Measurements from ENCODE around the gene ARMCX5.

The ARMCX5 gene

DNA sequence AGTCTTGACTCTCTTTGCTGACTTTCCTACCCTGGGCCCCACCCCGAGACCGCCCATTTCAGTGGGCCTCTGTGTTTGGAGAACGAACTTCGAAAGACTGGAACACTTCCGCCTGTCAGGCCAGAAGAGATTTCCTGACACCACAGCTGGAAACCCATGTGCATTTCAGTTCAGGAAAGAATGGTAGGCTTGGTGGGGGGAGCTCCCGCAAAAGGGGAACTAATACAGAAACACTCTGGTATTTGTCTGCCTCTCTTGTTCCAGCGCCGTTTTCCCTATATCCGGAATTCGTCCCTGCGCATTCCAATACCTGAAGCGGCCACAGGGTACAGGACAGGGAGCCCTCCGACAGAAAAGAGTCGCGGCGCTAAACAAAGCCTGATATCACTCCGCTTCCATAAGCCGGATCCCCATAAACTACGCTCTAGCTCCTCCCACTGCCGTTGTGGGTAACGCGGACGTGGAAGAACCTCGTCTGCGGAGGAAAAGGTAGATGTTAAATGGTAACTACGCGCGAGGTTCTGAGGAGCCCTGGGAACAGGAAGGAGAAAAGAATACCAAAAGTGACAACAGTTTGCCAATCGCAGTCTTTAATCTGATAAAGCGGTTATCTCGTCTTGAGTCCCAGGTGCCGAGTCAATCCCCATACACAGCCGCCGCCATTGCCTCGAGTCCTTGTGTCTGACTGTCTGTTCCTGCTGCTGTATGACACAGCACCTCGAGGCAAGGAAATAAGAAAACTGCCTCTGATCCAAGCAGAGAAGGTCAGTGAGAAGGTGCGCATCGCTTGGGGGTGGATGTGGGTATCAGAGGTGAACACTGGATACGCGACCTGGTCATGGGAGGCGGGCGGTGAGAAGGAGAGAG is at the start of gene ARMCX5:
Gene ARMCX5 (plus strand): TSS at position 432 of the 867 bp plus-strand sequence. CDS start 2,627 bp downstream, outside the sequence.
- DNase-seq (ENCODE audit: low read depth) = peak; percentile 89

DNA sequence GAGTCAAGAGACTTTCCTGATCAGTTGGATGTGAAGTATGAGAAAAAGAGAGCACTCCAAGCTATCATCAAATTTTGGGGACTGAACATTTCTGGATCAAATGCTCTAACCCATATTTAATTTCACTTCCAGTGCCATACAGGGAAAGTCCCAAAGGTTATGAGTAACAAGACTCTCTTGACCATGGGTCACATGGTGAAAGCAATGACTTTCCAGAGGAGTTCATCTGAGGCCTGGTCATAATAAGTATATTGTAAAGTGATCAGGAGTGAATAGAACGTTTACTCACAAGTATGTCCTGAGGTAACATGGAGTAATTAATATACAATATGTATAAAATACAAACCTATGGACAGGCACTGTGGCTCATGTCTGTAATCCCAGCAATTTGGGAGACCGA is 40.7 kb upstream of the ARMCX5 start:
- DNase-seq (ENCODE audit: low read depth) = no peak

DNA sequence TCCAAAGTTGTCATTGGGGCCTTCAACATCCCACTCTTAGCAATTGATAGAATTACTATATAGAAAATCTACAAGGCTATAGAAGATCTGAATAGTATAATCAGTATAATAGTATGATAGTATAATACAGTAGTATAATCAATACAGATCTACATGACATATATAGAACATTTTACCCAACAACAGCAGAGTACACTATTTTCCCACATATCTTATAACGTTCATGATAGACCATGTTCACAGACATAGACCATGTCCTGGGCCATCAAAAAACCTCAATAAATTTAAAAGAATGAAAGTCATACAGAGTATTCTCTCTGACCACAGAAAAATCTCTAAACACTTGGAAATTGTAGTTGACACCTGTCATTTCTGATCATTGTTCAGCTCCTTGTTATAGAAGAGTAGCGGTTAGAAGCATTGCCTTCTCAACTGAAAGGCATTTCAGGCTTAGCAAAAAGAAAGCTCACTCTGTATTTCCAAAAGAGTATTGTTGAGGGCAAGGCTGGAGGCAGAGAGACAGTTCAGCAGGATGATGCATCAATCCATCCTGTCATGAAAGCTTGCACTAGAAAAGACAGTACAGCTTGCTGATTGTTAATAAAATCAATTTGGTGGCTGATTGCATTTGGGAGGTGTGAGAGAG is 38.8 kb upstream of the ARMCX5 start:
- DNase-seq (ENCODE audit: low read depth) = no peak

DNA sequence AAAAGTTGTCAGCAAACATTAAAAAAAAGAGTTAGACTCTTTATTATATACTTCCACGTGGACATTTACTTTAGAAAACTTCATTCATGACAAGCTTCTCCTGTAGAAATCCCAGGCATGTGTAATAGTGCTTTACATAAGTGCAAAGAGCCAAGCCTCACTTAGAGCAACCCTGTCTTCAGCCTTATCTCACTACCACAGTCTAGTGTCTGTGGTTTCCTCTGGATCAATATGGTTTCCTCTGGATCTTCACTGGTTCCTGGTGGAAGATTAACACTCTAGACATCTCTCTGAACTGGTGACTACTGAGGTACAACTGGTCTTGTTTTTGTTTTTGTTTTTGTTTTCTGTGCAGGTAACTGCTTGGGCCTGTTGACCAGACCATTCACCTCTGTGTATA is 18.4 kb upstream of the ARMCX5 start:
- DNase-seq (ENCODE audit: low read depth) = no peak

DNA sequence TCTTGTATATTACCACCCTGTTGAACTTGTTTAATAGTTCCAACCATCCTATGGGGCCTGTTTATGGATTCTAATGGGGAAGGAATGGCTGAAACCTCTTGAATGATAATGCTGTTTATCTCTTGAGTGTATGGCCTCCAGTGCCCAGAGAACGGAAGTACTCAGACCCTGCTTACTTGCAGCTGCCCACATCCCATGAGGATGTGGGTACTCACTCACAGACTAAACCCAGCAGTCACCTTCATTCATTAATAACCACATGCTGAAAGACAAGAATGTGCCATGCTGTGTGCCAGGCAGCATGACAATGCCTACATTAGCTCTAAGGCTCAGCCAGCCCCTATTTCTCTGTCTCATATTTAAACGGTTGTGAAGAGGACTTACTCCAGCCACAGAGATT is 5.9 kb upstream of the ARMCX5 start:
- no peak for DNase-seq (ENCODE audit: low read depth)

- peak; percentile 38 for DNase-seq (ENCODE audit: low read depth)
Observed at GRCh38 chrX:102599951-102600579, 750 bp downstream of the ARMCX5 start.

- DNase-seq (ENCODE audit: low read depth) = no peak
Observed at GRCh38 chrX:102604327-102604726, 5.0 kb downstream of the ARMCX5 start.

DNA sequence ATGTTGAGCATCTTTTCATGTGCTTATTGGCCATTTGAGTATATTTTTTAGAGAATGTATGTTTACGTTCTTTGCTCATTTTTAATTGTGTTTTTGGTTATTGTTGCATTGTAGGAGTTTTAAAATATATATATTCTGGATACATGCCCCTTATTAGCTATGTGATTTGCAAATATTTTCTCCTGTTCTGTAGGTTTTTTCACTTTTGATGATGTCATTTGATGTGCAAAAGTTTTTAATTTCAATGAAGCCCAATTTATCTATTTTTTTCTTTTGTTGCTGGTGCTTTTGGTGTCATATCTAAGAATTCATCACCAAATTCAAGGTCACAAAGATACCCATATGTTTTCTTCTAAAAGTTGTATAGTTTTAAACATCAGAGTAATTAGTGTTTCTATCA is 6.8 kb downstream of the ARMCX5 start:
- DNase-seq (ENCODE audit: low read depth) = no peak

DNA sequence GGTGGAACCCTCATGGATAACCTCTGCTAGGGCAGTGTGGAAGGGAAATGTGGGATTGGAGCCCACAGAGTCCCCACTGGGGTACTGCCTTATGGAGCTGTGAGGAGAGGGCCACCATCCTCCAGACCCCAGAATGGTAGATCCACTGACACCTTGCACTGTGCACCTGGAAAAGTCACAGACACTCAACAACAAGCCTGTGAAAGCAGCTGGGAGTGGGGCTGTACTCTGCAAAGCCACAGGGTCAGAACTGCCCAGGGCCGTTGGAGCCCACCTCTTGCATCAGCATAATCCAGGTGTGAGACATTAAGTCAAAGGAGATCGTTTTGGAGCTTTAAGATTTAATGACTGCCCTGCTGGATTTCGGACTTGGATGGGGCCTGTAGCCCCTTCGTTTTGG is 11.6 kb downstream of the ARMCX5 start:
- no peak for DNase-seq (ENCODE audit: low read depth)

DNA sequence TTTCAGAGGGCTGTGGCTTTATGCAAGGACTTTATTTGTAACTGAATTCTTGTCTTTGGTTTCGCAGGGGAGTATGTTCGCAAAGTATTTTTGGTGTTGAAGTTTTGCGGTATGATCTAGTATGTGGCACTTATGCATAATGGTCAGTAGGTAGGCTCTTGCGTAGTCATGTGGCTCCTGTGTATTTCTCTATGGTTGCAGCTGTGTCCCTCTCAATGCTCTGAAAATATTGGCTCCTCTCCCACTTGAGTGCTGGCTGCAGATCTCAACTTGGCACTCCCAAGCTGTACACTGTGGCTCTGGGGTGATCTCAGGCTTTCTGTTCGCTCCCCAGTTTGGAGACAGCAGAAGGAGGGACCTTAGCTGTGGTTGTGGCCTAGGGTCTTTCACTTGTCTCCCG is 24.8 kb downstream of the ARMCX5 start:
- no peak for DNase-seq (ENCODE audit: low read depth)

- DNase-seq (ENCODE audit: low read depth) = no peak
Observed at GRCh38 chrX:102627640-102628039, 28.3 kb downstream of the ARMCX5 start.

GRCh38 chrX:102637561-102637960 is 38.2 kb downstream of the ARMCX5 start:
- DNase-seq (ENCODE audit: low read depth) = no peak

DNA sequence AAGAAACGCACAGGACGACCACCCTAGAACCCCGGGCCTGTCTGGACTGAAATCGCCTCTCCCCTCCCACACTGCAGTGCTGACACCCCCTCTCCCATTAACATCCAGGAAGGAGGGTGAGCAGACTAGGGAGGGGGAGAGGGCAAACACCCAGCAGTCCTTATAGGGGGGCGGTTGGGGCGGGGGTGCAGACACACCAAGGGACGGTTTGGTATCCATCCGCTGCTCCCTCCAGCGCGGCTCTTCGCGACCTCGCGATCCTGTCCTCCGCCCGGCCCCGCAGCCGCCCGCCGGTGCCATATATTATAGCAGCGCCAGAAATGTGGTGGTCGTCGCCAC is 51.6 kb downstream of the ARMCX5 start:
- no peak for DNase-seq (ENCODE audit: low read depth)

GRCh38 chrX:102651242-102652011 is 52.1 kb downstream of the ARMCX5 start, which contains the start of gene GPRASP1:
Gene GPRASP1, plus strand, starts transcription at chrX:102651483. Its CDS starts 2,431 bp downstream, at chrX:102653914.
- peak; percentile 10 for DNase-seq (ENCODE audit: low read depth)

DNA sequence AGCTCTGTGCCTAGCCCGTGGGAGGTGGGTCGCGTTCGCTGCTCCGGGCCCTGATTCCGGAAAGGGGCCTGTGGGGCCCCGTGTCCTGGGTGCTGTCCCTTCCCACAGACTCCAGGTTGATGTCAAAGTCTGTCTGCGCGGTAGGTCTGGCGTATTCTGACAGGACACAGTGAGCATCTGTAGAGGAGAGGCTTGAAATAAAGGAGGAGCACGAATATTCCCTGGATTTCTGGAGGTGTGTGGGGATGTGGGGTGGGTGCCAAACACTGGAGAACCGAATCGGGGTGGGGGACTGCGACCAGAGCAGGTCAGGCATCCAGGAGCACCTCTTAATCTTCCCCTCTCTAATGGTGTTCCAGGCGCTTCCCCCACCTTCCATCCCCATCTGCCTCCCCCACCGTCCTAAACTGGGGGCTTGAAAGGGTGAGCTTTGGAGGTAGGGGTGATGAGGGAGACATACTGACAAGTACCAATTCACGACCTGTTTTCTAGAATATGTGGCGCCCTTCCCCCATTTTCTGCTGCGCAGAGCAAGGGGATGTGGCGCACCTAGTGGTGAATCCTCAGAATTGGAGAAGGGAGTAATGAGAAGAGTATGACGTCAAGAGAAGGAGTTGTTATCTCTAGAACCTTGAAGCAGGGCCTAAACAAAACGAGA is 52.8 kb downstream of the ARMCX5 start:
- peak; percentile 49 for DNase-seq (ENCODE audit: low read depth)

All from iris pigment epithelial cell (primary cell).